Dedifferentiated amniotic fluid mesenchymal stem cell (primary cell): ENCODE measurements around the gene PTPRQ.
"Not testable (repeated sequence)": the region's sequence is repeated elsewhere in the genome, so short reads cannot be mapped to it uniquely, and the experiment has no call there.

ENCODE experiments used
- DNase-seq: peaks from one replicate; pipeline ENCODE4 v3.0.0-alpha.2; 2016; ENCODE audit errors: extremely low spot score

PTPRQ gene

DNA sequence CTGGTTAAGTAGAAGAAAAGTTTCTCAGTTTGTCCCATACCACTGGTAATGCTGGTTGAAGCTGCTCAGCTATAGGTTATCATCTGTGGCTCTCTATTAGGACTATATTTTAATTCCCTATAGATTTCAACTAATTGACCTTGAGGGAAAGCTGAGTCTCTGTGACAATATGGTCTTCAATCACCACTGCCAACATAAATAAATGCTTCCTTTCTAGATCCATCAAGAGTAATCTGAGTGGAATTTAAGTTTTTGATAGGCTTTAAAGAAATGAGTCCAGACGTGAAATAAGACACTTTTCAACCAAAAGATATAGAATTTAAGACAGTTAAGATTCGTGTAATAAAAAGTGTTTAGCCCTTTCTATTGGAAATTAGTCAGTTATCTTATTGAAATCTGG is 199.9 kb downstream of the PTPRQ start:
- DNase-seq, result no peak

- DNase-seq, result peak; percentile 75
Observed at GRCh38 chr12:80648881-80649280, 204.8 kb downstream of the PTPRQ start.

DNA sequence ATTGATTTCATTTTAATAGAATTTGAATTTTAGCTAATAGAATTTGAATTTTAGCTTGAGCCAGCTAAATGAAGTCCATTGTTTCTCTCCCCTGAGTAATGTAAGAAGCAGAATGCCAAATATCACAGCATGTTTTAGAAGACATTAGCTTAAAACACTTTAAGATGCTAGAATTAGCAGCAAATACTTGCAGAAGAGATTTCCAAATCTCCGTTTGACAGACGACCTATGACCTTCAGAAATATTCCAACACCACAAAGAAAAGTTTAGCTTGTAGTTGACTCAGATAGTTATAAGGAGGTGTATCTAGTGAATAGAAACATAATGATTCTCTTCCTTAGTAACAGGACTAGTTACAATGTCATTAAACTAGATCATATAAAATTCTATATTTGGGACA is 211.7 kb downstream of the PTPRQ start:
- DNase-seq, result no peak

- no peak for DNase-seq
Observed at GRCh38 chr12:80659512-80660063, 215.6 kb downstream of the PTPRQ start.

GRCh38 chr12:80662586-80662985 is 218.6 kb downstream of the PTPRQ start:
- DNase-seq, result no peak

GRCh38 chr12:80670214-80670613 is 226.2 kb downstream of the PTPRQ start:
- no peak for DNase-seq

DNA sequence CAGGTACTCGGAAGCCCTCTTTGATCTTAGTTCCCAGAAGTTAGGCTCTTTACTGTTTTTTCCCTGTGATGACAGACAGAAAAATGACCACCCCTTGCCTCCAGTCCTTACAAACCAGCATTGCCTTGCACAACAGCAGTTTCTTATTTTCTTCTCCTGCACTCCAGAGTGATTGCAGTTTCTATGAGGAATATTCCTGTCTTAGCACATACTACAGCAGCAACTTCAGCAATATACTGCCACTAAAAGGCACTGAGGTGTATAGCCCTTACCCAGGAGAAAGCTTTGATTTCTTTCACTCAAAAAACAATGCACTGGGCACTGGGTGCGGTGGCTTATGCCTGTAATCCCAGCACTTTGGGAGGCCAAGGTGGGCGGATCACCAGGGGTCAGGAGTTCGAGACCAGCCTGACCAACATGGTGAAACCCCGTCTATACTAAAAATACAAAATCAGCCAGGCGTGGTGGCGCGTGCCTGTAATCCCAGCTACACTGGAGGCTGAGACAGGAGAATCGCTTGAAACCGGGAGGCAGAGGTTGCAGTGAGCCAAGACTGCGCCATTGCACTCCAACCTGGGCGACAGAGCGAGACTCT is 232.1 kb downstream of the PTPRQ start:
- DNase-seq, result not testable (repeated sequence)

GRCh38 chr12:80676856-80677255 is 232.8 kb downstream of the PTPRQ start:
- no peak for DNase-seq

- no peak for DNase-seq
Observed at GRCh38 chr12:80677994-80678393, 234.0 kb downstream of the PTPRQ start.

GRCh38 chr12:80679346-80680131 is 235.5 kb downstream of the PTPRQ start:
- no peak for DNase-seq

DNA sequence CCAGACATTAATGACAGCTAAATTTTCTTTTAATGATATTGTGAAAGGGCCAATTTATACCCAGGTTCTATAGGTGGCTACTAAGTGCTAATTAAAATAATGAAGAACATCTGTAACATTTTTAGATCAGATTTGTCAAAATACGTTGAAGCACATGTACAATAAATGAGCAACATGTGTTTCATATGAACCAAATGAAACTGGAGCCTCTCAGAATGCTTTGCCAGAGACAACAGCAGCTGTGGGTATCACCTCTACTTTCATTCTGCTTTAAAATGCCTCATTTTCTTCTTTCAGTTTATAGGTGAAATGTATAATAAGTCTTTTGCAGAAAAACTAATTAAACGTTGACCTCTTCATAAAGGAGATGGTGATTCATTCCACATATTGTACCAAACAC is 237.3 kb downstream of the PTPRQ start:
- no peak for DNase-seq

- no peak for DNase-seq
Observed at GRCh38 chr12:80681786-80682185, 237.8 kb downstream of the PTPRQ start.

DNA sequence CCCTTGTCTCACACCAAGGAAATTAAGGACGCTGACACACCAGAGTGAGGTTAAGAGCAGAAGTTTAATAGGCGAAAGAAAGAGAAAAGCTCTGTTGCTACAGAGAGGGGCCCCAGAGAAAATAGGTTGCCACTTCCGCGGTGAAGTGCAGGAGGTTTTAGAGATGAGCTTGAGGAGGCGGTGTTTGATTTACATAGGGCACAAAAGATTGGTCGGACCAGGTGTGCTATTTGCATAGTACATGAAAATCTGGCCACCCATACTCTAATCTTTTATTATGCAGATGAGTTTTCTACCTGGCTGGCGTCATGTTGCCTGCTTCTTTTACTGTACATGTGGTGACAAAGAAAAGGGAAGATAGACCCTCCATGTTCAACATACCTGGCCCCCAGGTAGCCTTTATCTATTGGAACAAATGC is 240.1 kb downstream of the PTPRQ start:
- no peak for DNase-seq

DNA sequence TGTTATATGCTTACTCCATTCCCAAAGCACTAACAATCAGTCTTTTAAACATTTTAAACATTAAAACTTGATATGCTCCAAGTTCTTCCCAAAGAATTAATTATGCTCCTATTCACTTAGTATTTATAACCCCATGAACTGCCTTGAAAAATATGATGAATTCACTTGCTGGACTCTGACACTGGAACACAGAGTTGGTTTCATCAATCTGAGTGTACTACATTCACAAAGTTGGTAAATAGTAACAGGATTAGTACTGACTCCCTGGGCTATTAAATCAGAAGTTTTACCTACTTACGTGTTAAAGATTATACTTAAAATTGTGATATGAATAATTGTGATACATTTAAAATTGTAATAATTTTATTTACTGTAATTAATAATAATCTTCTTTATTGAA is 246.1 kb downstream of the PTPRQ start:
- no peak for DNase-seq

DNA sequence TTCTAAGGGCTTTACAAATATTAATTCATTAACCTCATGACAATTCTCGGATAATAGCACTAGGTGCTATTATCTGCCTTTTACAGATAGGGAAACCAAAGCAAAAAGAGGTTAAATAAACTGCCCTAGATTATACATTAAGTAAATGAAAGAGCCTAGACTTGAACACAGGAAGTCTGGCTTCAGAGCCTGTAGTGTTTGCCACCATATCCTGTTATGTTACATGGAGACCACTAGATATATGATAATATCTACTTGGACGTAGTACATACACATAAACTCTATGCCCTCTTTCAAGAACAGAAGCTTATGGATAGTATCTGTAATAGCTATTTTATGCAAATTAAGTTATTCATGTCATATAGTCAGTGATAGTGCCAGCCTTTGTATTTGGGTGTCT is 246.5 kb downstream of the PTPRQ start:
- no peak for DNase-seq

GRCh38 chr12:80692114-80692513 is 248.1 kb downstream of the PTPRQ start:
- no peak for DNase-seq

GRCh38 chr12:80697270-80697887 is 253.3 kb downstream of the PTPRQ start:
- DNase-seq, result no peak

GRCh38 chr12:80698256-80698655 is 254.2 kb downstream of the PTPRQ start:
- no peak for DNase-seq

DNA sequence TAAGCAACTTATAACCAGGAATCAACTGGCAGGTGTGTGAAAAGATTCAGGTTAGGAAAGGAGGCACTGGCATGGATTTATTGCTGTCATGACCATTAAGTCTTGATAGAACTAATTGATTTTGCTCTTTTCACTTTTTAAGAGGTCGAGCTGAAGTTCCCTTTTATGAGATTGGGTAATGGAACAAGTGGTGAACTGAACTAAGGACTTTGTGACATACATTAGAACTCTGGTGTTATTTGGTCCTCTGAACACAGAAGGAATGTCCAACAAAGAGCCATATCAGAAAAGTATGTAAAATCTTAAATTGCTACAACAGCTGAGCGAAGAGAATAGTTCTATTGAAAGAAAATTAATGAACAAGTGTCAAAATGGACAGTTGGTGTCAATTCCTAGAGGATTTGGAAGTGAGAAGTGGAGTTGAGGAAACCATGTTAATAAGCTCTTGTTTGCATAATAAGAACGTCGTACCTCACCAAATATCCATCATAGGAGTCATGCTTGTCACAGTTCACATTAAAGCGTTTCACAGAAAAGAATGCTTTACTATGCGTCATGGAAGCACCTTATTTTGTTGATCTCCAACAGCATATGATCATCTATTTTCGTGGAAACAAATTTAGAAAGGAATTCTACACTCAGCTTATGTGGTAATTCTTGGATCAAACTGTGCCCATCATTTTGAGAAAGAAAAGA is 255.0 kb downstream of the PTPRQ start:
- no peak for DNase-seq

- no peak for DNase-seq
Observed at GRCh38 chr12:80700327-80700726, 256.3 kb downstream of the PTPRQ start.

GRCh38 chr12:80701388-80701787 is 257.4 kb downstream of the PTPRQ start:
- DNase-seq, result no peak
